BJ (cell line): Measurements from ENCODE around the gene CUL5. TPM values are rescaled to one million over a fixed set of nuclear protein-coding genes. Genes with fewer than 3 reads are reported as not detected.

Experiments
- CTCF ChIA-PET: fragments of 350-600 bp; formaldehyde crosslinking; extraction: SDS; loops from one replicate; lab custom pipeline; 2021; ENCODE audit warnings: antibody characterized with exemption, inconsistent platforms; lab: Yijun Ruan, JAX
- POLR2A ChIA-PET: fragments of 300-600 bp; sonication (Branson Sonifier 250); formaldehyde crosslinking; extraction: SDS; loops from one replicate; lab custom pipeline; 2021; ENCODE audit warnings: antibody characterized with exemption; lab: Charles Lee
- DNase-seq: peaks from one replicate; pipeline ENCODE4 v3.0.0-alpha.2; 2011; ENCODE audit warnings: low read depth
- H3K27me3 ChIP-seq: 2 replicates; pipeline ENCODE4 v1.6.0; 2011; ENCODE audit warnings: low read length; ENCODE audit not compliant: control insufficient read depth, insufficient read depth
- H3K36me3 ChIP-seq: 2 replicates; pipeline ENCODE4 v1.5.1; 2011; ENCODE audit warnings: low read length; ENCODE audit not compliant: control insufficient read depth, insufficient read depth
- H3K4me3 ChIP-seq: 2 replicates; pipeline ENCODE4 v1.5.1; 2011; ENCODE audit warnings: low read depth, mild to moderate bottlenecking, control low read depth, low read length
- CTCF ChIP-seq: IDR thresholded peaks from 2 replicates; pipeline ENCODE4 v1.5.1; 2011; ENCODE audit warnings: low read depth, mild to moderate bottlenecking, control low read depth, inconsistent platforms, low read length, moderate library complexity; ENCODE audit not compliant: insufficient read depth
- polyA plus RNA-seq: library from polyadenylated mRNA; depleted of rRNA; stranded (reverse); fragments of >200 nt; gene quantifications from 2 replicates; pipeline ENCODE4 v1.2.3, GENCODE V29; 2011

The CUL5 gene
- polyA plus RNA-seq, 1 experiment = 16.8 TPM

- no peak for TF ChIP-seq CTCF
- H3K36me3 ChIP-seq = peaks cover 7% of the 10 kb centered on the region
- no peaks in the 10 kb centered on the region for H3K27me3 ChIP-seq
- ChIA-PET CTCF (interaction anchor here (1.1 kb wide), 1 partner anchor 9 kb away, joined by 4 read pairs; no protein-coding TSS in a partner anchor), POLR2A (no interaction called here)
- no peak overlapping the region for H3K4me3 ChIP-seq
- no peak for DNase-seq
These were observed 83.4 kb downstream of the CUL5 start for GRCh38 chr11:108092134-108092533.

GRCh38 chr11:108093128-108093904 is 84.6 kb downstream of the CUL5 start:
- no peaks in the 10 kb centered on the region for H3K27me3 ChIP-seq
- POLR2A ChIA-PET = no interaction called here
- H3K4me3 ChIP-seq = no peak overlapping the region
- peaks cover 7% of the 10 kb centered on the region for H3K36me3 ChIP-seq
- no peak for DNase-seq
- TF ChIP-seq CTCF = no peak
- CTCF ChIA-PET = interaction anchor here (0.9 to 1.5 kb wide), 4 partner anchors 16 to 84 kb away, joined by 3 to 5 read pairs (median 3); partner anchors contain the start of gene CUL5

GRCh38 chr11:108097179-108097578 is 88.5 kb downstream of the CUL5 start:
- no peak for TF ChIP-seq CTCF
- no peaks in the 10 kb centered on the region for H3K27me3 ChIP-seq
- no peak for DNase-seq
- H3K4me3 ChIP-seq = no peak overlapping the region
- peaks cover 7% of the 10 kb centered on the region for H3K36me3 ChIP-seq
- CTCF ChIA-PET = interaction anchor here (1.1 to 1.3 kb wide), 2 partner anchors 8 to 88 kb away, joined by 3 to 4 read pairs; partner anchors contain the start of gene CUL5
- POLR2A ChIA-PET = no interaction called here

- Histone ChIP-seq H3K36me3 (peaks cover 5% of the 10 kb centered on the region), H3K27me3 (no peaks in the 10 kb centered on the region), H3K4me3 (no peak overlapping the region)
- ChIA-PET POLR2A (no interaction called here), CTCF (no interaction called here)
- TF ChIP-seq CTCF = no peak
- no peak for DNase-seq
These were observed 92.5 kb downstream of the CUL5 start for GRCh38 chr11:108101090-108101775.

GRCh38 chr11:108111126-108111525 is 102.4 kb downstream of the CUL5 start:
- DNase-seq = no peak
- Histone ChIP-seq H3K4me3 (no peak overlapping the region), H3K36me3 (no peaks in the 10 kb centered on the region), H3K27me3 (no peaks in the 10 kb centered on the region)
- TF ChIP-seq CTCF = no peak
- ChIA-PET POLR2A (no interaction called here), CTCF (no interaction called here)
